Astrocyte of the cerebellum (primary cell): ENCODE data around the gene SREBF1.

ENCODE experiments used
- DNase-seq: peaks from one replicate; pipeline ENCODE4 v3.0.0-alpha.2; 2011; ENCODE audit warnings: low read depth
- H3K4me3 ChIP-seq: 2 replicates; pipeline ENCODE4 v1.5.1; 2011; ENCODE audit warnings: mild to moderate bottlenecking, low read depth, low read length, moderate library complexity
- CTCF ChIP-seq: IDR thresholded peaks from 2 replicates; pipeline ENCODE4 v1.5.1; 2012; ENCODE audit warnings: low read length, low read depth, moderate library complexity, mild to moderate bottlenecking; ENCODE audit errors: missing control alignments
- in situ Hi-C: cut with HindIII; loops from 2 replicates; pipeline ENCODE4 v1.10.0; 2017; ENCODE audit warnings: low sequenced_read_pairs

Gene SREBF1

GRCh38 chr17:17870247-17870646, 33.5 kb upstream of the SREBF1 start:
- peak; percentile 9 for TF ChIP-seq CTCF
- no peak for DNase-seq
- in situ Hi-C loops = no loop called here
- H3K4me3 ChIP-seq = no peak overlapping the region

- in situ Hi-C loops = no loop called here
- no peak for TF ChIP-seq CTCF
- DNase-seq = no peak
- H3K4me3 ChIP-seq = no peak overlapping the region
Observed at GRCh38 chr17:17868641-17869522, 32.1 kb upstream of the SREBF1 start.

GRCh38 chr17:17866897-17867296, 30.1 kb upstream of the SREBF1 start:
- TF ChIP-seq CTCF = no peak
- DNase-seq = no peak
- H3K4me3 ChIP-seq = no peak overlapping the region
- in situ Hi-C loops = no loop called here

- no peak for TF ChIP-seq CTCF
- in situ Hi-C loops = no loop called here
- DNase-seq = no peak
Observed at GRCh38 chr17:17866425-17866824, 29.6 kb upstream of the SREBF1 start.

GRCh38 chr17:17865035-17865434, 28.2 kb upstream of the SREBF1 start:
- no peak overlapping the region for H3K4me3 ChIP-seq
- no peak for DNase-seq
- in situ Hi-C loops = no loop called here
- no peak for TF ChIP-seq CTCF

More at GRCh38 chr17:17866425-17866824, 29.6 kb upstream of the SREBF1 start:
- H3K4me3 ChIP-seq = no peak overlapping the region

- H3K4me3 ChIP-seq = no peak overlapping the region
- no peak for TF ChIP-seq CTCF
- in situ Hi-C loops = no loop called here
- no peak for DNase-seq
Observed at GRCh38 chr17:17860766-17861107, 24.0 kb upstream of the SREBF1 start.
